ENCODE measurements around the gene TOMM20.

Gene TOMM20

DNA sequence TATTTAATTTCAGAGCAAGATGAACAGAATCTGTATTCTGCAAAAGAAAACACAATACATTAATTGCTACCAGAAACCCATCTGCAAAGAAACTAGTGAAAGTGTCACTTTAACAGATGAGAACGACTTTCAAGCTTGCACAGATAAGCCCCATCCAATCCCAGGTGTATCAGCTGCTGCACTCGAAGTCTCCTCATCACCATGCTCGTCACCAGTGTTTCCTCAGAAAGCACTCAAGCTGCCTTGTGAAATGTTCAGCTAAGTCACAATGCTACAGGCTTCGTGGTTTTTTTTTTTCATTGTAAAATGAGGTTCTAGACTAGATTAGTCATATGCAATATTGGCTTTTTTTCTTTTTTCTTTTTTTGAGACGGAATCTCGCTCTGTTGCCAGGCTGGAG, 3.3 kb upstream of the TOMM20 start:
- no peak for DNase-seq
- peaks cover 46% of the 10 kb centered on the region for H3K36me3 ChIP-seq
- no peaks in the 10 kb centered on the region for H3K9me3 ChIP-seq
- no peak overlapping the region for H3K4me3 ChIP-seq (ENCODE audit: low read depth, low read length)
- TF ChIP-seq, protein P1, sequence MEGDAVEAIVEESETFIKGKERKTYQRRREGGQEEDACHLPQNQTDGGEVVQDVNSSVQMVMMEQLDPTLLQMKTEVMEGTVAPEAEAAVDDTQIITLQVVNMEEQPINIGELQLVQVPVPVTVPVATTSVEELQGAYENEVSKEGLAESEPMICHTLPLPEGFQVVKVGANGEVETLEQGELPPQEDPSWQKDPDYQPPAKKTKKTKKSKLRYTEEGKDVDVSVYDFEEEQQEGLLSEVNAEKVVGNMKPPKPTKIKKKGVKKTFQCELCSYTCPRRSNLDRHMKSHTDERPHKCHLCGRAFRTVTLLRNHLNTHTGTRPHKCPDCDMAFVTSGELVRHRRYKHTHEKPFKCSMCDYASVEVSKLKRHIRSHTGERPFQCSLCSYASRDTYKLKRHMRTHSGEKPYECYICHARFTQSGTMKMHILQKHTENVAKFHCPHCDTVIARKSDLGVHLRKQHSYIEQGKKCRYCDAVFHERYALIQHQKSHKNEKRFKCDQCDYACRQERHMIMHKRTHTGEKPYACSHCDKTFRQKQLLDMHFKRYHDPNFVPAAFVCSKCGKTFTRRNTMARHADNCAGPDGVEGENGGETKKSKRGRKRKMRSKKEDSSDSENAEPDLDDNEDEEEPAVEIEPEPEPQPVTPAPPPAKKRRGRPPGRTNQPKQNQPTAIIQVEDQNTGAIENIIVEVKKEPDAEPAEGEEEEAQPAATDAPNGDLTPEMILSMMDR (IDR thresholded peaks at IDR 0.05; ENCODE audit: low read depth, low read length) = no peak
- H3K4me1 ChIP-seq = peaks cover 2% of the 10 kb centered on the region; the same call in 1 of the 2 replicates
- no peaks in the 10 kb centered on the region for H3K27me3 ChIP-seq

DNA sequence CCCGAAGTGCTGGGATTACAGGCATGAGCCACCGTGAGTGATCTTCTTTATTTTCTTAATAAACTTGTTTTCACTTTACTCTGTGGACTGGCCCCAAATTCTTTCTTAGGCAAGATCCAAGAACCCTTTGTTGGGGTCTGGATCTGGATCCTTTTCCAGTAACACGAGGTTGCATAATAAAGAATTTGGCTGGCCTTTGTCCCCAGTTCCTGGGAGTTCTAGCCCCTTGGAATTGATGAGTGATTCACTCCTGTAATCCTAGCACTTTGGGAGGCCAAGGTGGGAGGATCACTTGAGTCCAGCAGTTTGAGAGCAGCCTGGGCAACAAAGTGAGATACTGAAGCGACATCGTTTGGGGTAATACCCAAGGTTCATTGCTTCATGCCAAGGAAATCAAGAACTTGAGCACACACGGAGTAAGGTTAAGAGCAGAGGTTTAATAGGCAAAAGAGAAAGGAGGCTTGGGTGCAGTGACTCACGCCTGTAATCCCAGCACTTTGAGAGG, 2.2 kb upstream of the TOMM20 start:
- no peaks in the 10 kb centered on the region for H3K4me1 ChIP-seq

DNA sequence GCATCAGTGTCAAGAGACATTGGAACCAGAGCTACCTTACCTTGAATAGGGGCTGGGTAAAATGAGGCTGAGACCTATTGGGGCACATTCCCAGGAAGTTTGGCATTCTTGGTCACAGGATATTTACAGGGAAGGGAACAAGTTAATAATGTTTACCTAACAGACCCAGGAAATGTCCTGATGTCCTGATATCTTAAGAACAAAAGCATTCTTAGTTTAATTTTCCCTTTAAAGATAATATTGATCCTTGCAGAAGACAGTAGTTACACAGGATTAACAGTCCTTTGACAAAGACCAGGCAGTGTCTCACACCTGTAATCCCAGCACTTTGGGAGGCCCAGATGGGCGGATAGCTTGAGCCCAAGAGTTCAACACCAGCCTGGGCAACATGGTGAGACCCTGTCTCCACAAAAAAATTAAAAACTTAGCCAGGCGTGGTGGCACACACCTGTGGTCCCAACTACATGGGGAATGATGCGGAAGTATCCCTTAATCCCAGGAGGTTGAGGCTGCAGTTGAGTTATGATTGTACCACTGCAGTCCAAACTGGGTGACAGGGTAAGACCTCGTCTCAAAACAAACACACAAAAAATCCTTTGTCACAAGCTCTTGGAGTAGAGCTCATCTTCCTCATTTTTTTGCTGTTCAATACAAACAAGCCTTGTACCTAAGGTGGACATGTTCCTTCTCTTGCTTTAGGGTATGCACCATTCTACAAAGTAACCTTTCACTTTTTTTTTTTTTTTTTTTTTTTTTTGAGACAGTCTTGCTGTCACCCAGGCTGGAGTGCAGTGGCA, 1.3 kb upstream of the TOMM20 start:
- Histone ChIP-seq H3K27me3 (no peaks in the 10 kb centered on the region), H3K36me3 (peaks cover 49% of the 10 kb centered on the region), H3K4me3 (ENCODE audit: low read depth, low read length) (no peak overlapping the region), H3K4me1 (no peaks in the 10 kb centered on the region), H3K9me3 (no peaks in the 10 kb centered on the region)
- DNase-seq = no peak
- TF ChIP-seq, protein P1 (IDR thresholded peaks at IDR 0.05; ENCODE audit: low read depth, low read length) = no peak

More for the DNA sequence above, 2.2 kb upstream of the TOMM20 start:
- Histone ChIP-seq H3K36me3 (peaks cover 47% of the 10 kb centered on the region), H3K27me3 (no peaks in the 10 kb centered on the region), H3K4me3 (ENCODE audit: low read depth, low read length) (no peak overlapping the region), H3K9me3 (no peaks in the 10 kb centered on the region)
- no peak for DNase-seq
- TF ChIP-seq, protein P1 (IDR thresholded peaks at IDR 0.05; ENCODE audit: low read depth, low read length) = no peak

DNA sequence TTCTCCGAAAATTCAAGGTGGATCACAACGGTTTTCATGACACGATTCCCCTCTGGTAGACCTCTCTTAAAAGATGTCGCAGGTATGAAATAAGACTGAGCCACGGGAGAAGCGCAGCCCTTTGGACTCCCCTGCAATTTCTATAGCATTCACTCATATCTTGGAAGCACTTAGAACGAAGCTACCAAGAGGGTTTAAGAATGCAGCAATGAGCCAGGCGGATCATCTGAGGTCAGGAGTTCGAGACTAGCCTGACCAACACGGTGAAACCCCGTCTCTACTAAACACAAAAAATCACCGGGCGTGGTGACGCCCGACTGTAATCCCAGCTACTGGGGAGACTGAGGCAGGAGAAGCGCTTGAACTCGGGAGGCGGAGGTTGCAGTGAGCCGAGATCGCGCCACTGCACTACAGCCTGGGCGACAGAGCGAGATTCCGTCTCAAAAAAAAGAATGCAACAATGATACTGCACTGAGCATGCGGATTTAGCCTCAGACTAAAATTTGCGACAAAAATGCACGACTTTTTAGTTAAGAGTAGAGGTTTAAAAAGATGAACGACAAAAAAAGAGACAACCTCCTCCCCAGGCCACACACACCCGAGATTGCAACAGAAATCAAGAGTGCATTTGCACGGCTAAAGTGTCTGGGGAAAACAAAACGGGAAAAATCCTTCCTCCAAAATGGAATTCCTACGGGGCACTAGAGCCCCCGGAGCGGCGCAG, 743 bp downstream of the TOMM20 start:
- TF ChIP-seq, protein P1 (IDR thresholded peaks at IDR 0.05; ENCODE audit: low read depth, low read length) = no peak
- H3K4me1 ChIP-seq = no peaks in the 10 kb centered on the region
- H3K4me3 ChIP-seq (ENCODE audit: low read depth, low read length) = peak overlapping the region; percentile 100
- H3K27me3 ChIP-seq = no peaks in the 10 kb centered on the region
- no peak for DNase-seq
- no peaks in the 10 kb centered on the region for H3K9me3 ChIP-seq
- peaks cover 61% of the 10 kb centered on the region for H3K36me3 ChIP-seq

DNA sequence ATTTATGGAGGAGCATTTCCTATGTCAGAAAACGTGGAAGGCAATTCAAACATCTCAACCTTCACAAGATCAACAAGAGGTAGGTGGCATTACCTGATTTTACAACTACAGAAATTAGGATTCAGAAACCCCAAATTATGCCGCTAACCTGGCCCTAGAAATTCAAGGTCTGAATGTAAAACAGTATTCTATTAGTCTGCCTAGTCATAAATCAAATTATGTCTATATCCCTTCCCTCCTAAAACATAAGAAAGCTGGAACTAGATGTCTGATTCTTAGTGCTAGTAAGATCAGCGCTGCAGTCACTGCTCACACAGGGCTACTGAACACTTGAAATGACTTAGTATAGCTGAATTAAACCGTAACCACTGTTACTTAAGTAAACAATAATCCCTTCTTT, 1.4 kb downstream of the TOMM20 start:
- TF ChIP-seq, protein P1 (IDR thresholded peaks at IDR 0.05; ENCODE audit: low read depth, low read length) = no peak
- peak overlapping the region; percentile 100 for H3K4me3 ChIP-seq (ENCODE audit: low read depth, low read length)

More for the DNA sequence above, 1.4 kb downstream of the TOMM20 start:
- no peaks in the 10 kb centered on the region for H3K9me3 ChIP-seq
- DNase-seq = no peak
- H3K4me1 ChIP-seq = no peaks in the 10 kb centered on the region
- H3K27me3 ChIP-seq = no peaks in the 10 kb centered on the region
- H3K36me3 ChIP-seq = peaks cover 67% of the 10 kb centered on the region

All from BE2C (cell line).